GM18907 (cell line): ENCODE measurements around the gene CRHR2.
"Not testable (repeated sequence)": the region's sequence is repeated elsewhere in the genome, so short reads cannot be mapped to it uniquely, and the experiment has no call there.

Experiments
- ATAC-seq: cut with Tn5 transposase; IDR thresholded peaks from one replicate; pipeline ENCODE4 v1.9.1; 2021; ENCODE audit warnings: mild to moderate bottlenecking, moderate library complexity; ENCODE audit not compliant: unreplicated experiment

The CRHR2 gene

GRCh38 chr7:30682212-30683083, at the start of gene CRHR2:
Gene CRHR2 (minus strand): TSS chr7:30682456. CDS start chr7:30682280, 176 bp downstream.
- no peak for ATAC-seq

- ATAC-seq: no peak
Observed at GRCh38 chr7:30731581-30731980, 49.3 kb upstream of the CRHR2 start.

- ATAC-seq: no peak
Observed at GRCh38 chr7:30730996-30731395, 48.7 kb upstream of the CRHR2 start.

- no peak for ATAC-seq
Observed at GRCh38 chr7:30730097-30730496, 47.8 kb upstream of the CRHR2 start.

GRCh38 chr7:30729642-30730041, 47.4 kb upstream of the CRHR2 start:
- ATAC-seq: no peak

GRCh38 chr7:30728591-30729100, 46.4 kb upstream of the CRHR2 start:
- ATAC-seq: no peak

- peak; percentile 66 for ATAC-seq
Observed at GRCh38 chr7:30727061-30727945, 45.0 kb upstream of the CRHR2 start.

- no peak for ATAC-seq
Observed at GRCh38 chr7:30726296-30727006, 44.2 kb upstream of the CRHR2 start.

GRCh38 chr7:30723776-30724175, 41.5 kb upstream of the CRHR2 start:
- no peak for ATAC-seq

- ATAC-seq: no peak
Observed at GRCh38 chr7:30722671-30723070, 40.4 kb upstream of the CRHR2 start.

GRCh38 chr7:30722187-30722586, 39.9 kb upstream of the CRHR2 start:
- ATAC-seq: no peak

GRCh38 chr7:30721211-30721610, 39.0 kb upstream of the CRHR2 start:
- no peak for ATAC-seq

- ATAC-seq: not testable (repeated sequence)
Observed at GRCh38 chr7:30719434-30719833, 37.2 kb upstream of the CRHR2 start.

- ATAC-seq: no peak
Observed at GRCh38 chr7:30717181-30717580, 34.9 kb upstream of the CRHR2 start.

GRCh38 chr7:30714129-30714528, 31.9 kb upstream of the CRHR2 start:
- ATAC-seq: no peak

- no peak for ATAC-seq
Observed at GRCh38 chr7:30713392-30713791, 31.1 kb upstream of the CRHR2 start.

- no peak for ATAC-seq
Observed at GRCh38 chr7:30710669-30711068, 28.4 kb upstream of the CRHR2 start.

GRCh38 chr7:30709549-30709948, 27.3 kb upstream of the CRHR2 start:
- no peak for ATAC-seq

GRCh38 chr7:30708983-30709382, 26.7 kb upstream of the CRHR2 start:
- ATAC-seq: no peak

- no peak for ATAC-seq
Observed at GRCh38 chr7:30708412-30708811, 26.2 kb upstream of the CRHR2 start.
